HL-60 (cell line): ENCODE measurements around the gene PEX5L.

Experiments used
- CTCF ChIP-seq: IDR thresholded peaks from one replicate; pipeline ENCODE4 v1.5.1; 2011; ENCODE audit warnings: low read length, control low read depth, inconsistent platforms; ENCODE audit not compliant: insufficient read depth
- POLR2AphosphoS5 ChIP-seq: IDR thresholded peaks from 2 replicates; pipeline ENCODE4 v1.6.1; 2012; ENCODE audit warnings: low read depth
- SPI1 ChIP-seq: IDR thresholded peaks from 2 replicates; pipeline ENCODE4 v1.6.1; 2012; ENCODE audit warnings: low read depth, mild to moderate bottlenecking, borderline replicate concordance
- TF ChIP-seq, protein P1 (sequence below): IDR thresholded peaks from 2 replicates; pipeline ENCODE4 v1.6.1; 2012; ENCODE audit warnings: low read depth; ENCODE audit not compliant: insufficient replicate concordance

- TF ChIP-seq CTCF (no peak), SPI1 (no peak), POLR2AphosphoS5 (no peak)
- TF ChIP-seq, protein P1, sequence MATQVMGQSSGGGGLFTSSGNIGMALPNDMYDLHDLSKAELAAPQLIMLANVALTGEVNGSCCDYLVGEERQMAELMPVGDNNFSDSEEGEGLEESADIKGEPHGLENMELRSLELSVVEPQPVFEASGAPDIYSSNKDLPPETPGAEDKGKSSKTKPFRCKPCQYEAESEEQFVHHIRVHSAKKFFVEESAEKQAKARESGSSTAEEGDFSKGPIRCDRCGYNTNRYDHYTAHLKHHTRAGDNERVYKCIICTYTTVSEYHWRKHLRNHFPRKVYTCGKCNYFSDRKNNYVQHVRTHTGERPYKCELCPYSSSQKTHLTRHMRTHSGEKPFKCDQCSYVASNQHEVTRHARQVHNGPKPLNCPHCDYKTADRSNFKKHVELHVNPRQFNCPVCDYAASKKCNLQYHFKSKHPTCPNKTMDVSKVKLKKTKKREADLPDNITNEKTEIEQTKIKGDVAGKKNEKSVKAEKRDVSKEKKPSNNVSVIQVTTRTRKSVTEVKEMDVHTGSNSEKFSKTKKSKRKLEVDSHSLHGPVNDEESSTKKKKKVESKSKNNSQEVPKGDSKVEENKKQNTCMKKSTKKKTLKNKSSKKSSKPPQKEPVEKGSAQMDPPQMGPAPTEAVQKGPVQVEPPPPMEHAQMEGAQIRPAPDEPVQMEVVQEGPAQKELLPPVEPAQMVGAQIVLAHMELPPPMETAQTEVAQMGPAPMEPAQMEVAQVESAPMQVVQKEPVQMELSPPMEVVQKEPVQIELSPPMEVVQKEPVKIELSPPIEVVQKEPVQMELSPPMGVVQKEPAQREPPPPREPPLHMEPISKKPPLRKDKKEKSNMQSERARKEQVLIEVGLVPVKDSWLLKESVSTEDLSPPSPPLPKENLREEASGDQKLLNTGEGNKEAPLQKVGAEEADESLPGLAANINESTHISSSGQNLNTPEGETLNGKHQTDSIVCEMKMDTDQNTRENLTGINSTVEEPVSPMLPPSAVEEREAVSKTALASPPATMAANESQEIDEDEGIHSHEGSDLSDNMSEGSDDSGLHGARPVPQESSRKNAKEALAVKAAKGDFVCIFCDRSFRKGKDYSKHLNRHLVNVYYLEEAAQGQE = no peak
These were observed 4.2 kb upstream of the PEX5L start for GRCh38 chr3:180040966-180041365.
